AG04449 (cell line): ENCODE data around the gene FAM168A.

Experiments used
- CTCF ChIA-PET: fragments of 350-600 bp; formaldehyde crosslinking; extraction: SDS; loops from one replicate; lab custom pipeline; 2021; ENCODE audit warnings: antibody characterized with exemption; lab: Yijun Ruan, JAX
- POLR2A ChIA-PET: fragments of 400-600, 350-600 bp; formaldehyde crosslinking; extraction: SDS; loops from one replicate; lab custom pipeline; 2020; ENCODE audit warnings: antibody characterized with exemption, inconsistent platforms; lab: Yijun Ruan, JAX
- DNase-seq: peaks from one replicate; pipeline ENCODE4 v3.0.0-alpha.2; 2010; ENCODE audit warnings: low read depth, low spot score
- H3K4me3 ChIP-seq: 2 replicates; pipeline ENCODE4 v1.5.1; 2011; ENCODE audit warnings: low read depth, mild to moderate bottlenecking, control low read depth, low read length
- CTCF ChIP-seq: IDR thresholded peaks from one replicate; pipeline ENCODE4 v1.5.1; 2011; ENCODE audit warnings: mild to moderate bottlenecking, moderate library complexity, low read length, control low read depth, inconsistent platforms; ENCODE audit not compliant: insufficient read depth; ENCODE audit errors: missing control alignments

The FAM168A gene

GRCh38 chr11:73410627-73411026, 187.3 kb downstream of the FAM168A start:
- no peak for DNase-seq
- ChIA-PET CTCF (interaction anchor here (0.7 to 3.7 kb wide), 10 partner anchors 10 to 252 kb away, joined by 3 to 23 read pairs (median 5); no protein-coding TSS in a partner anchor), POLR2A (interaction anchor here (0.7 kb wide), 1 partner anchor 188 kb away, joined by 3 read pairs; no protein-coding TSS in a partner anchor)
- no peak overlapping the region for H3K4me3 ChIP-seq
- no peak for TF ChIP-seq CTCF

DNA sequence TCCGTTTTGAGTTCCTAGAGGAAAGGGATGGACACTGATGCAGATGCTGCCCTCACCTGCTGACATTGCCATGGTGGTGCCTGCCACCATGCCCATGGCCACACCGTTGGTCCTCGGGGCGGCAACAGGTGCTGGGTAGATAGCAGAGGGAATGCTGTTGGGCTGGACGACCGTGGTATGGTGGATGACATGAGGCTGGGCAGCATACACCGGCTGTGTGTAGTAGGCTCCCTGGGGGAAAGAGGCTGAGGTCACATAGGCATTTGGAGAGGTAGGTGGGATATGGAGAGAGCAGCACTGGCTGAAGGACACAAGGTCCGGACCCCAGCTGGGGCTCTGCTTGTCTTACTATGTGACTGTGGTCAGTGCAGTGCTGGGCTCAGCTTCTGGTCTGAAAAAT, 188.5 kb downstream of the FAM168A start:
- TF ChIP-seq CTCF: no peak
- no peak for DNase-seq

DNA sequence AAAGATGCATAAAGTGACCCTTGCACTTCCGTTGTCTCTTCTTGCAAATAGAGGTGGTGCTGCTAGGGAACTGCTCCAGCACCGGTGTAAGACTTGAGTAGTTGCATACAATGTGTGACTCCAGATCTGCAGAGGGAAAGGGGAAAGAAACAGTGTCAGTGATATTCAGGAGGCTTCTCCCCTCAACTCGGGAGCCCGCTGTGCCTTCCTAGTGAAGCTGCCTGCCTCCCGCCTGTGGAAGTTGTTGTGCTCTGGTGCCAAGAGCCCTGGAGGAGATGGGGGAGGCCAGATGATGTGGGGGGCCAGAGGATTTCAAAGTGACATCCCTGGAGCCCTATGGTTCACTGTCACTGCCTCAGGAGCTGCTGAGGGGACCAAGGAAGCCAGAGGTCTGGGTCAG, 191.3 kb downstream of the FAM168A start:
- no peak for TF ChIP-seq CTCF
- no peak for DNase-seq
- ChIA-PET POLR2A (no interaction called here), CTCF (interaction anchor here (0.8 to 14.0 kb wide), 12 partner anchors 8 to 253 kb away, joined by 3 to 248 read pairs (median 4); no protein-coding TSS in a partner anchor)
- H3K4me3 ChIP-seq: no peak overlapping the region

More for the DNA sequence above, 188.5 kb downstream of the FAM168A start:
- no peak overlapping the region for H3K4me3 ChIP-seq
- ChIA-PET CTCF (interaction anchor here (0.6 to 3.7 kb wide), 6 partner anchors 9 to 250 kb away, joined by 3 to 23 read pairs (median 9); no protein-coding TSS in a partner anchor), POLR2A (interaction anchor here (0.9 kb wide), 1 partner anchor 17 kb away, joined by 3 read pairs; no protein-coding TSS in a partner anchor)

DNA sequence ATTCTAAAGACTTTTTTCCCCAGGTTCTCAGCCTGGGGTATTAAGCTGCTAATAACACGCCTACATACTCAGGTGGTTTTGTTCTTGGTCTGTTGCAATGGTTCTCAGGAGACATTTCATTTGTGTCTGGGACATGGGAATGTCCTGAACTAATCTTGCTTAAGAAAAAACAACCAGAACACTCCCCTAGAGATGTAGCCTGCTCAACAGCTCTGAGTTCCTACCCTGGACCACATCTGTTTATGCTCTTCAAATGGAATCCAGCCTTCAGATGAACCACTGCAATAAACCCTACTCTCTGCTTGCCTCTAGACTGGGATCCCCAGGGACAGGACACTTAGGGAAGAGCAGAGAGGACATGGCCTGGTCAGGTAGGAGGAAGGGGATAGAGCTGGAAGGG, 191.8 kb downstream of the FAM168A start:
- no peak for TF ChIP-seq CTCF
- no peak overlapping the region for H3K4me3 ChIP-seq
- CTCF ChIA-PET: interaction anchor here (0.8 to 14.0 kb wide), 9 partner anchors 9 to 254 kb away, joined by 3 to 248 read pairs (median 6); no protein-coding TSS in a partner anchor
- no peak for DNase-seq
- POLR2A ChIA-PET: no interaction called here

DNA sequence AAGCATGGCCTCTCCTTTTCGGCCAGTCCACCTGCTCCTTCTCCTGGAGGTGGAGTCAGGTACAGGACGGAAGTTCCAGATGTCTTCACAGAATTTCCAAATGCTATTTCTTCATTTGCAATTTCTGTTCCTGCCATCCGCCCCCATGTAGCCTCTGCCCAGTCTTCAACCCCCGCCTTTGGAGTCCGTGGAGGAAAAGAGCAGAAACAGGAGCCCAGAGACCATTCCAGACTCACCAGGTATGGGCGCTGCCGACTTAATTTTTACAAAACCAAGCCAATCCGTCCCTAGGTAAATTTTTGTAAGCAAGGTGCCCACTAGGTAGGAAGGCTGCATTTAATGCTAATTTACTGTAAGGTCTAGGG, 192.8 kb downstream of the FAM168A start:
- ChIA-PET POLR2A (no interaction called here), CTCF (interaction anchor here (2.0 to 14.0 kb wide), 5 partner anchors 10 to 255 kb away, joined by 4 to 248 read pairs (median 47); no protein-coding TSS in a partner anchor)
- TF ChIP-seq CTCF: no peak
- DNase-seq: no peak
- no peak overlapping the region for H3K4me3 ChIP-seq

- ChIA-PET CTCF (interaction anchor here (1.0 to 14.0 kb wide), 7 partner anchors 10 to 264 kb away, joined by 3 to 248 read pairs (median 22); no protein-coding TSS in a partner anchor), POLR2A (no interaction called here)
- no peak for DNase-seq
- no peak overlapping the region for H3K4me3 ChIP-seq
- TF ChIP-seq CTCF: no peak
Measured at GRCh38 chr11:73404506-73405145, 193.3 kb downstream of the FAM168A start.
